Upper lobe of left lung (tissue), 4 donors: Measurements from ENCODE around the gene EIF4EBP3.

Experiments
- EP300 ChIP-seq, 4 donors: sonication (generic); formaldehyde crosslinking; IDR thresholded peaks; one replicate each; pipeline ENCODE4 v1.5.1; 2017; ENCODE audit warnings: antibody characterized with exemption in 4 of 4, control low read depth in 2 of 4
- TF ChIP-seq, protein P1 (sequence below), 6 experiments: fragments of 450-650 bp in 4 of 6; fragments of 200-600 bp in 2 of 6; sonication (generic) in 2 of 6; IDR thresholded peaks; one replicate each; pipeline ENCODE4 v1.5.1; 2016 to 2019; ENCODE audit warnings: antibody characterized with exemption in 6 of 6

DNA sequence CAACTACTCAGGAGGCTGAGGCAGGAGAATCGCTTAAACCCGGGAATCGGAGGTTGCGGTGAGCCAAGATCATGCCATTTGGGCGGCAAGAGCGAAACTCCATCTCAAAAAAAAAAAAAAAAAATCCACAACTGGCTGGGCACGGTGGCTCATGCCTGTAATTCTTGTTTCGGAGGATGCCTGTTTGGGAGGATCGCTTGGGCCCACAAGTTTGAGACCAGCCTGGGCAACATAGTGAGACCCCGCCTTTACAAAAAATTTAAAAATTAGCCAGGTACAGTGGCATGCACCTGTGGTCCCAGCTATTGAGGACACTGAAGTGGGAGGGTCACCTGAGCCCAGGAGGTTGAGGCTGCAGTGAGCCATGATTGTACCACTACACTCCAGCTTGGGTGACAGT is 1.9 kb upstream of the EIF4EBP3 start:
- TF ChIP-seq, protein P1, sequence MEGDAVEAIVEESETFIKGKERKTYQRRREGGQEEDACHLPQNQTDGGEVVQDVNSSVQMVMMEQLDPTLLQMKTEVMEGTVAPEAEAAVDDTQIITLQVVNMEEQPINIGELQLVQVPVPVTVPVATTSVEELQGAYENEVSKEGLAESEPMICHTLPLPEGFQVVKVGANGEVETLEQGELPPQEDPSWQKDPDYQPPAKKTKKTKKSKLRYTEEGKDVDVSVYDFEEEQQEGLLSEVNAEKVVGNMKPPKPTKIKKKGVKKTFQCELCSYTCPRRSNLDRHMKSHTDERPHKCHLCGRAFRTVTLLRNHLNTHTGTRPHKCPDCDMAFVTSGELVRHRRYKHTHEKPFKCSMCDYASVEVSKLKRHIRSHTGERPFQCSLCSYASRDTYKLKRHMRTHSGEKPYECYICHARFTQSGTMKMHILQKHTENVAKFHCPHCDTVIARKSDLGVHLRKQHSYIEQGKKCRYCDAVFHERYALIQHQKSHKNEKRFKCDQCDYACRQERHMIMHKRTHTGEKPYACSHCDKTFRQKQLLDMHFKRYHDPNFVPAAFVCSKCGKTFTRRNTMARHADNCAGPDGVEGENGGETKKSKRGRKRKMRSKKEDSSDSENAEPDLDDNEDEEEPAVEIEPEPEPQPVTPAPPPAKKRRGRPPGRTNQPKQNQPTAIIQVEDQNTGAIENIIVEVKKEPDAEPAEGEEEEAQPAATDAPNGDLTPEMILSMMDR (IDR thresholded peaks at IDR 0.05), result no peak
- TF ChIP-seq EP300 (IDR thresholded peaks at IDR 0.05), result no peak
